HEK293 (cell line): ENCODE measurements around the gene VAV2.

Source experiments
- BCL11A ChIP-seq: fragments of 450-650 bp; formaldehyde crosslinking; IDR thresholded peaks from 2 replicates; pipeline ENCODE4 v1.5.1; 2016; ENCODE audit warnings: low read depth, missing biosample characterization, missing genetic modification characterization
- HOXA7 ChIP-seq: sonication (generic); formaldehyde crosslinking; IDR thresholded peaks from 2 replicates; pipeline ENCODE4 v1.8.1; 2022; ENCODE audit warnings: missing genetic modification reagents, borderline replicate concordance
- OSR2 ChIP-seq: fragments of 450-650 bp; formaldehyde crosslinking; IDR thresholded peaks from 2 replicates; pipeline ENCODE4 v1.5.1; 2016; ENCODE audit warnings: missing biosample characterization, missing genetic modification characterization
- PRDM2 ChIP-seq: fragments of 450-650 bp; formaldehyde crosslinking; IDR thresholded peaks from 2 replicates; pipeline ENCODE4 v1.5.1; 2016; ENCODE audit warnings: missing biosample characterization, missing genetic modification characterization, borderline replicate concordance
- YY1 ChIP-seq: fragments of 450-650 bp; formaldehyde crosslinking; IDR thresholded peaks from 2 replicates; pipeline ENCODE4 v1.5.1; 2018; ENCODE audit warnings: missing biosample characterization, missing genetic modification characterization
- ZBTB21 ChIP-seq: fragments of 450-650 bp; formaldehyde crosslinking; IDR thresholded peaks from 2 replicates; pipeline ENCODE4 v1.5.1; 2017; ENCODE audit warnings: missing biosample characterization, missing genetic modification characterization
- ZBTB7A ChIP-seq: fragments of 450-650 bp; formaldehyde crosslinking; IDR thresholded peaks from 2 replicates; pipeline ENCODE4 v1.5.1; 2016; ENCODE audit warnings: low read depth, missing biosample characterization, missing genetic modification characterization
- ZNF398 ChIP-seq: fragments of 450-650 bp; formaldehyde crosslinking; IDR thresholded peaks from 2 replicates; pipeline ENCODE4 v1.5.1; 2017; ENCODE audit warnings: missing biosample characterization, missing genetic modification characterization
- ZNF548 ChIP-seq: fragments of 450-650 bp; formaldehyde crosslinking; IDR thresholded peaks from 2 replicates; pipeline ENCODE4 v1.5.1; 2016; ENCODE audit warnings: missing biosample characterization, missing genetic modification characterization
- TF ChIP-seq, protein P1 (sequence below): fragments of 450-650 bp; formaldehyde crosslinking; IDR thresholded peaks from 2 replicates; pipeline ENCODE4 v1.5.1; 2016; ENCODE audit warnings: missing biosample characterization, missing genetic modification characterization
- TF ChIP-seq, protein P2 (sequence below): fragments of 450-650 bp; formaldehyde crosslinking; IDR thresholded peaks from 2 replicates; pipeline ENCODE4 v1.5.1; 2016; ENCODE audit warnings: missing biosample characterization, missing genetic modification characterization
- TF ChIP-seq, protein P3 (sequence below): fragments of 450-650 bp; formaldehyde crosslinking; IDR thresholded peaks from 2 replicates; pipeline ENCODE4 v1.5.1; 2017; ENCODE audit warnings: missing biosample characterization, missing genetic modification characterization
- TF ChIP-seq, protein P4 (sequence below): fragments of 450-650 bp; IDR thresholded peaks from 2 replicates; pipeline ENCODE4 v1.5.1; 2018; ENCODE audit warnings: missing biosample characterization, mild to moderate bottlenecking, missing genetic modification characterization

GRCh38 chr9:133783331-133783731, 208.8 kb downstream of the VAV2 start:
- TF ChIP-seq ZBTB7A (tag by site-specific recombination) (no peak), ZNF398 (no peak), ZNF548 (tag by site-specific recombination) (no peak), ZBTB21 (tag by site-specific recombination) (no peak), PRDM2 (tag by site-specific recombination) (no peak), BCL11A (tag by site-specific recombination) (no peak), OSR2 (tag by site-specific recombination) (no peak), YY1 (tag by site-specific recombination) (no peak), HOXA7 (no peak)
- TF ChIP-seq, protein P1, sequence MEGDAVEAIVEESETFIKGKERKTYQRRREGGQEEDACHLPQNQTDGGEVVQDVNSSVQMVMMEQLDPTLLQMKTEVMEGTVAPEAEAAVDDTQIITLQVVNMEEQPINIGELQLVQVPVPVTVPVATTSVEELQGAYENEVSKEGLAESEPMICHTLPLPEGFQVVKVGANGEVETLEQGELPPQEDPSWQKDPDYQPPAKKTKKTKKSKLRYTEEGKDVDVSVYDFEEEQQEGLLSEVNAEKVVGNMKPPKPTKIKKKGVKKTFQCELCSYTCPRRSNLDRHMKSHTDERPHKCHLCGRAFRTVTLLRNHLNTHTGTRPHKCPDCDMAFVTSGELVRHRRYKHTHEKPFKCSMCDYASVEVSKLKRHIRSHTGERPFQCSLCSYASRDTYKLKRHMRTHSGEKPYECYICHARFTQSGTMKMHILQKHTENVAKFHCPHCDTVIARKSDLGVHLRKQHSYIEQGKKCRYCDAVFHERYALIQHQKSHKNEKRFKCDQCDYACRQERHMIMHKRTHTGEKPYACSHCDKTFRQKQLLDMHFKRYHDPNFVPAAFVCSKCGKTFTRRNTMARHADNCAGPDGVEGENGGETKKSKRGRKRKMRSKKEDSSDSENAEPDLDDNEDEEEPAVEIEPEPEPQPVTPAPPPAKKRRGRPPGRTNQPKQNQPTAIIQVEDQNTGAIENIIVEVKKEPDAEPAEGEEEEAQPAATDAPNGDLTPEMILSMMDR: no peak
- TF ChIP-seq, protein P2, sequence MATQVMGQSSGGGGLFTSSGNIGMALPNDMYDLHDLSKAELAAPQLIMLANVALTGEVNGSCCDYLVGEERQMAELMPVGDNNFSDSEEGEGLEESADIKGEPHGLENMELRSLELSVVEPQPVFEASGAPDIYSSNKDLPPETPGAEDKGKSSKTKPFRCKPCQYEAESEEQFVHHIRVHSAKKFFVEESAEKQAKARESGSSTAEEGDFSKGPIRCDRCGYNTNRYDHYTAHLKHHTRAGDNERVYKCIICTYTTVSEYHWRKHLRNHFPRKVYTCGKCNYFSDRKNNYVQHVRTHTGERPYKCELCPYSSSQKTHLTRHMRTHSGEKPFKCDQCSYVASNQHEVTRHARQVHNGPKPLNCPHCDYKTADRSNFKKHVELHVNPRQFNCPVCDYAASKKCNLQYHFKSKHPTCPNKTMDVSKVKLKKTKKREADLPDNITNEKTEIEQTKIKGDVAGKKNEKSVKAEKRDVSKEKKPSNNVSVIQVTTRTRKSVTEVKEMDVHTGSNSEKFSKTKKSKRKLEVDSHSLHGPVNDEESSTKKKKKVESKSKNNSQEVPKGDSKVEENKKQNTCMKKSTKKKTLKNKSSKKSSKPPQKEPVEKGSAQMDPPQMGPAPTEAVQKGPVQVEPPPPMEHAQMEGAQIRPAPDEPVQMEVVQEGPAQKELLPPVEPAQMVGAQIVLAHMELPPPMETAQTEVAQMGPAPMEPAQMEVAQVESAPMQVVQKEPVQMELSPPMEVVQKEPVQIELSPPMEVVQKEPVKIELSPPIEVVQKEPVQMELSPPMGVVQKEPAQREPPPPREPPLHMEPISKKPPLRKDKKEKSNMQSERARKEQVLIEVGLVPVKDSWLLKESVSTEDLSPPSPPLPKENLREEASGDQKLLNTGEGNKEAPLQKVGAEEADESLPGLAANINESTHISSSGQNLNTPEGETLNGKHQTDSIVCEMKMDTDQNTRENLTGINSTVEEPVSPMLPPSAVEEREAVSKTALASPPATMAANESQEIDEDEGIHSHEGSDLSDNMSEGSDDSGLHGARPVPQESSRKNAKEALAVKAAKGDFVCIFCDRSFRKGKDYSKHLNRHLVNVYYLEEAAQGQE (tag by site-specific recombination): no peak
- TF ChIP-seq, protein P3, sequence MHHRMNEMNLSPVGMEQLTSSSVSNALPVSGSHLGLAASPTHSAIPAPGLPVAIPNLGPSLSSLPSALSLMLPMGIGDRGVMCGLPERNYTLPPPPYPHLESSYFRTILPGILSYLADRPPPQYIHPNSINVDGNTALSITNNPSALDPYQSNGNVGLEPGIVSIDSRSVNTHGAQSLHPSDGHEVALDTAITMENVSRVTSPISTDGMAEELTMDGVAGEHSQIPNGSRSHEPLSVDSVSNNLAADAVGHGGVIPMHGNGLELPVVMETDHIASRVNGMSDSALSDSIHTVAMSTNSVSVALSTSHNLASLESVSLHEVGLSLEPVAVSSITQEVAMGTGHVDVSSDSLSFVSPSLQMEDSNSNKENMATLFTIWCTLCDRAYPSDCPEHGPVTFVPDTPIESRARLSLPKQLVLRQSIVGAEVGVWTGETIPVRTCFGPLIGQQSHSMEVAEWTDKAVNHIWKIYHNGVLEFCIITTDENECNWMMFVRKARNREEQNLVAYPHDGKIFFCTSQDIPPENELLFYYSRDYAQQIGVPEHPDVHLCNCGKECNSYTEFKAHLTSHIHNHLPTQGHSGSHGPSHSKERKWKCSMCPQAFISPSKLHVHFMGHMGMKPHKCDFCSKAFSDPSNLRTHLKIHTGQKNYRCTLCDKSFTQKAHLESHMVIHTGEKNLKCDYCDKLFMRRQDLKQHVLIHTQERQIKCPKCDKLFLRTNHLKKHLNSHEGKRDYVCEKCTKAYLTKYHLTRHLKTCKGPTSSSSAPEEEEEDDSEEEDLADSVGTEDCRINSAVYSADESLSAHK: no peak
- TF ChIP-seq, protein P4, sequence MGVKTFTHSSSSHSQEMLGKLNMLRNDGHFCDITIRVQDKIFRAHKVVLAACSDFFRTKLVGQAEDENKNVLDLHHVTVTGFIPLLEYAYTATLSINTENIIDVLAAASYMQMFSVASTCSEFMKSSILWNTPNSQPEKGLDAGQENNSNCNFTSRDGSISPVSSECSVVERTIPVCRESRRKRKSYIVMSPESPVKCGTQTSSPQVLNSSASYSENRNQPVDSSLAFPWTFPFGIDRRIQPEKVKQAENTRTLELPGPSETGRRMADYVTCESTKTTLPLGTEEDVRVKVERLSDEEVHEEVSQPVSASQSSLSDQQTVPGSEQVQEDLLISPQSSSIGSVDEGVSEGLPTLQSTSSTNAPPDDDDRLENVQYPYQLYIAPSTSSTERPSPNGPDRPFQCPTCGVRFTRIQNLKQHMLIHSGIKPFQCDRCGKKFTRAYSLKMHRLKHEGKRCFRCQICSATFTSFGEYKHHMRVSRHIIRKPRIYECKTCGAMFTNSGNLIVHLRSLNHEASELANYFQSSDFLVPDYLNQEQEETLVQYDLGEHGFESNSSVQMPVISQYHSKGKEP (tag by site-specific recombination): no peak
